ENCODE data around the gene NPRL2.

NPRL2 gene

DNA sequence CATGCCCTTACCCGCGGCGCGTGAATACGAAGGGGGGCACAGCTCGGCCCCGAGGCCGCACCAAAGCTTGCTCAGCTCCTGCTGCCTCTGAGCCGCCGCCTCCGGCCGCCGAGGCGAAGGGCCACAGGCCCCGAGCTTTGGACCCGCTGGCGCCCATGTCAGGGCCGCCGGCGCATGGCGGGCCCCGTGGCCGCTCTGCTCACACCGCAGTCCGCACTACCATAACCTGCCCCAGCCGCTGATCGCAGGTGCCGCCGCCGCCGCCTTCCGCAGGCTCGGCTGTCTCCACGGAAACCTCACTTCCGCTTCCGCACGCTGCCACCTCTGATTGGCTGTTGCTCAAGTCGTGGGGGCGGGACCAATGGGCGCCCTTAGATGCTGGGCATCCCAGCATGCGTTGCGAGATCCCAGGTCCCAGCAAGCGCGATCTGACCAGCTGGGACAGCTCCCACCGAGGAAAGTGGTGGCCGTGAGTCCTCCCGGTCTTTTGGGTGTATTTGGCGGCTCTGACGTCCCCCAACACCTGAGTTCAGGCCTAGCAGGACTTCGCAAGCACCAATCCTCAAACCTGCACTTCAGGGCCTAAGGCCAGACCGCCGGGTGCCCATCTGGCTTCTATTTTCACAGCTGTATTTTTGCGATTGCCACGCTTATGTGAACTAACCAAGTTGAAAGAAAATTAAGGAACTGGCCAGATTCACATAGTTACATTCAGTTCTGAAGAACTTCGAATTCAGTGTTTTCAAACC is 22.5 kb downstream of the NPRL2 start, which contains the start of gene TUSC2:
Gene TUSC2, minus strand, starts transcription at position 281 of the 749 bp plus-strand sequence. Its CDS starts 124 bp downstream, at position 157.
- Histone ChIP-seq H3K4me1 (peaks cover 0 to 32% (median 20%) of the 10 kb centered on the region in 4 donors), H3K27ac (peak within 1 kb of the TSS; percentile 88 to 95), H3K27me3 (no peaks in the 10 kb centered on the region), H3K9me3 (no peaks in the 10 kb centered on the region), H3K4me3 (peak within 1 kb of the TSS; percentile 92 to 100), H3K36me3 (peaks cover 30 to 56% (median 49%) of the 10 kb centered on the region in 3 donors)
- DNase-seq, result peak; percentile 98 to 99
- no peak for TF ChIP-seq CTCF (IDR thresholded peaks at IDR 0.05)
- intact Hi-C loops (cut with DNase I; ENCODE audit: low total_unique reads), result no loop called here

DNA sequence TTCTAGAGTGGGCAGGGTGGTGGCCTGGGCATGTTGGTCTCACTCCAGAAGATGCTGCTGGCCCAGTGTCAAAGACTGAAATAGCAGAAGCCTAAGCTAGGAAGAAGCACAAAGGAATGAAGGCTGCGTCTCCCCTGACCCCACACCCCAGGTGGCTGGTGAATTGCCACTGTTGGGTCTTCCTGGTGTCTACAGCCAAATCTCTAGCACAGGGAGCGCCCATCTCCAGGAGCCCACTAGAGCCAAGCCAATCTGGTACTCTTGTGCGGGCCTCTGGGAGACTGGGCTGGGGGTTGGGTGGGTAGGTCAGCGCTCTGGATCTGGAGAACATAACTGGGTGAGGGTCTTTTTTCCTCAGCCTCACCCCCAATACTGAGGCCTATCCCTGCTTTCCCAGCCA is 23.4 kb downstream of the NPRL2 start:
- Histone ChIP-seq H3K36me3 (peaks cover 30 to 53% (median 46%) of the 10 kb centered on the region in 3 donors), H3K4me3 (peak overlapping the region; percentile 92 to 100), H3K27ac (peak overlapping the region; percentile 88 to 95), H3K27me3 (no peaks in the 10 kb centered on the region), H3K9me3 (no peaks in the 10 kb centered on the region), H3K4me1 (peaks cover 0 to 38% (median 21%) of the 10 kb centered on the region in 4 donors)
- no peak for TF ChIP-seq CTCF (IDR thresholded peaks at IDR 0.05)
- DNase-seq, result no peak
- intact Hi-C loops (cut with DNase I; ENCODE audit: low total_unique reads), result no loop called here

DNA sequence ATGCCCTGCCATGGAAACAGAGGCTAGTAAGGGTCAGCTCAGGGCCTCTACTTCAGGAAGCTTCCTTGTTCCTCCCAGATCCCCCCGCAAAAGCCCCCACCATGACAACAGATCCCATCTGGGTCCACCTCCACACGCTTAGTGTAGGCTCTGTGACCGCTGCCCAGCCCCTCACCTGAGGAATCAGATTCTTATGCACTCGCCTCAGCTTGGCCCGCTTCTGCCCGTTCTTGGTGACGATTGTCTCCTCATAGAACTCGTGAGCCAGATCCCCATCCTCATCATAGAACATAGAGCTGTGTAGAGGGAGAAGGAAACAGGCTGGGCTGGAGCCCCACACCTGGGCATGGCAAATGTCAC is 24.4 kb downstream of the NPRL2 start:
- H3K27me3 ChIP-seq, result no peaks in the 10 kb centered on the region
- no peak for TF ChIP-seq CTCF (IDR thresholded peaks at IDR 0.05)
- DNase-seq, result peak in 1 of 2 donors; percentile 65
- H3K4me3 ChIP-seq, result no peak overlapping the region
- intact Hi-C loops (cut with DNase I; ENCODE audit: low total_unique reads), result no loop called here
- H3K9me3 ChIP-seq, result no peaks in the 10 kb centered on the region
- peaks cover 0 to 46% (median 26%) of the 10 kb centered on the region in 4 donors for H3K4me1 ChIP-seq
- H3K36me3 ChIP-seq, result peaks cover 22 to 43% (median 36%) of the 10 kb centered on the region in 3 donors
- H3K27ac ChIP-seq, result no peak overlapping the region

DNA sequence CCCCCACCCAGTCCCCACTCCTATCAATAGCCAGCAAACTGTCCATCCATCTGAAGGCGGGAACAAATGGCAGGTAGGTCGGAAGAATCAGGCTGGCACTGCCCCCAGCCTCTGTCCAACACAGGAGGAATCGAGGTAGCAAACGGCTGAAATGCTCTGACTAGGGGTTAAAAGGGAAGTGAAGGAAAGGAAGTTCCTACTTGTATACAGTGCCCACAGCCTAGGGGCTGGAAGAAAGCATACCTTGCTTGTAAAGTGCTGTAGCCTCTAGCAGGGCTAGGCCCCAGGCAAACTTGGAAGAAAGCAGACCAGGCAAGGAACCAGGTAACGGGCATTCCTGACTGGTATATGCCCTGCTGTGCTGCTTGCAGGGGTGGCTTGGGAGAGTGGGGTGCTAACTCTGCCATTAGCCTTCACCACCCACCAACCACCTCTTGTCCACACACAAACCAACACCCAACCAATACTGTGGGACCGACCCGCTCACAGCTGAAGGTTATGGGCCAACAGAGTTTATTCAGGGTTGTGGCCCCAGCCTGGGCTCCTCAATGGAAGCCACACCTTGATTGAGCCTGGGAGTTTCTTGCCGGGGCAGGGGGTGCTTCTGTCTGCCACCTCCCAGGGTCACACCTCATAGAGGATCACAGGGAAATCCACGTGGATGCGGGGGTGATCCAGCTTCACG is 24.9 kb downstream of the NPRL2 start:
- DNase-seq, result peak in 1 of 2 donors; percentile 56
- Histone ChIP-seq H3K27ac (no peak overlapping the region), H3K9me3 (no peaks in the 10 kb centered on the region), H3K4me3 (no peak overlapping the region), H3K4me1 (peaks cover 0 to 46% (median 26%) of the 10 kb centered on the region in 4 donors), H3K36me3 (peaks cover 16 to 38% (median 31%) of the 10 kb centered on the region in 3 donors), H3K27me3 (no peaks in the 10 kb centered on the region)
- intact Hi-C loops (cut with DNase I; ENCODE audit: low total_unique reads), result no loop called here
- TF ChIP-seq CTCF (IDR thresholded peaks at IDR 0.05), result no peak

- no peak for TF ChIP-seq CTCF (IDR thresholded peaks at IDR 0.05)
- no peak for DNase-seq
- intact Hi-C loops (cut with DNase I; ENCODE audit: low total_unique reads), result no loop called here
- Histone ChIP-seq H3K36me3 (peaks cover 11 to 33% (median 25%) of the 10 kb centered on the region in 3 donors), H3K9me3 (no peaks in the 10 kb centered on the region), H3K27ac (no peak overlapping the region), H3K27me3 (no peaks in the 10 kb centered on the region), H3K4me3 (no peak overlapping the region), H3K4me1 (peaks cover 0 to 51% (median 31%) of the 10 kb centered on the region in 4 donors)
These were observed 25.5 kb downstream of the NPRL2 start for GRCh38 chr3:50325113-50325480.
